ENCODE results near the gene GDAP1L1.

DNA sequence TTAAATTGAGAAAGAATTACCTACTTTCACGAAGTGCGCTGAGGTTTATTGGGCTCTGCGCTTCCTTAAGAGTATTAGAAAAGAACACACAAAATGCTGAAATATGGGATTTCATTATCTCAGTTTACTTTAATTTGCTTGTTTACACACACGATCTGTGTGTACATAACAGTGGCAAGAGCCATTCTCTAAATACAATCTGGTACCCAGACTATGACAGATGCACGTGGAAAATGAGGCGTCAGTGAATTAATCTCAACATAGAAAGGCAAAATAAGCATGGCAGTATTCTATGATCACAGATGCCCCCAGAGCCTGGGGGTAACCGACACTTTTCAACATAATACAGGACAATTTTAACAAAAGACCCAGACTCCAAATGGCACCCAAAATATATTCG lies 55.6 kb downstream of the GDAP1L1 start:
- no peak for TF ChIP-seq CTCF (IDR thresholded peaks at IDR 0.05)
- TF ChIP-seq POLR2A (IDR thresholded peaks at IDR 0.05) = no peak

Data from uterus (tissue), 2 donors.